ENCODE results near the gene MRPL36.
A peak's percentile ranks its signal among the peaks of the same experiment; 100 is the strongest.
"Not testable (repeated sequence)": the region's sequence is repeated elsewhere in the genome, so short reads cannot be mapped to it uniquely, and the experiment has no call there.

Gene MRPL36

DNA sequence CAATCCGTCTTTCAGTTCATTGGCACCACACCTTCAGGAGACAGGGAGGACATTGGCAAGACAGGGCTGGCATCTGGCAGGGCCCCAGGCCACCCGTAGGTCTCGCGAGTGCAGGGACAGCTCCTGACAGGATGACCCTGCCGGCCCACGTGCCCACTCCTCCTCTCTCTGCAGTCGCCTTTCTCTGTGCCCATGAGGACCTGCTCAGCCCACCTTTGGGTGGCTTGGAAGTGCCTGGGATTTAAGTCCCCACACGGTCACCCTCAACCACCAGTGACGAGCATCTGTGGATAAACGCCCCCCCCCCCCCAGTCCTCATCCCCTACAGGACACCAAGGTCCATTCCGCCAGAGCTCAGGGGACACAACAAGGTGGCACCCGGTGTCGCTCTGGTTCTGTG is 4.1 kb downstream of the MRPL36 start:
- DNase-seq = no peak

DNA sequence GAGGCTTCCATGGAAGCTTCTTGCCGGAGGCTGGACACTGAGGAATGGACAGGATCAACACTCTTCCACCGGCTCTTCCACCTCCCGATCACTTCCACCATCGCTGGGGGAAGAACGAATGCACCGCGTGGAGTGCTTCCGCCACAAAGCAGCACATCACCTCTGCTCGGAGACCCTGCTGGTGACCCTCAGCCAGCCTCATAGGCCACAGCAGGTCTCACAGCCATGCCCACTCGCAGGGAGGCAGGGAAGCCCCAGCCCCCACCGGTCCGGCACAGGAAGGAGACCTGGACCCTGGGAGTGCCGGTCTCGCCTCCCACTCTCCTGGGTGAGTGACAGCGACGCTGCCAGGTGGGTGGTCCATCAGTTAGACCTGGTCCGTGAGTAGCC is 4.7 kb downstream of the MRPL36 start:
- DNase-seq = no peak

DNA sequence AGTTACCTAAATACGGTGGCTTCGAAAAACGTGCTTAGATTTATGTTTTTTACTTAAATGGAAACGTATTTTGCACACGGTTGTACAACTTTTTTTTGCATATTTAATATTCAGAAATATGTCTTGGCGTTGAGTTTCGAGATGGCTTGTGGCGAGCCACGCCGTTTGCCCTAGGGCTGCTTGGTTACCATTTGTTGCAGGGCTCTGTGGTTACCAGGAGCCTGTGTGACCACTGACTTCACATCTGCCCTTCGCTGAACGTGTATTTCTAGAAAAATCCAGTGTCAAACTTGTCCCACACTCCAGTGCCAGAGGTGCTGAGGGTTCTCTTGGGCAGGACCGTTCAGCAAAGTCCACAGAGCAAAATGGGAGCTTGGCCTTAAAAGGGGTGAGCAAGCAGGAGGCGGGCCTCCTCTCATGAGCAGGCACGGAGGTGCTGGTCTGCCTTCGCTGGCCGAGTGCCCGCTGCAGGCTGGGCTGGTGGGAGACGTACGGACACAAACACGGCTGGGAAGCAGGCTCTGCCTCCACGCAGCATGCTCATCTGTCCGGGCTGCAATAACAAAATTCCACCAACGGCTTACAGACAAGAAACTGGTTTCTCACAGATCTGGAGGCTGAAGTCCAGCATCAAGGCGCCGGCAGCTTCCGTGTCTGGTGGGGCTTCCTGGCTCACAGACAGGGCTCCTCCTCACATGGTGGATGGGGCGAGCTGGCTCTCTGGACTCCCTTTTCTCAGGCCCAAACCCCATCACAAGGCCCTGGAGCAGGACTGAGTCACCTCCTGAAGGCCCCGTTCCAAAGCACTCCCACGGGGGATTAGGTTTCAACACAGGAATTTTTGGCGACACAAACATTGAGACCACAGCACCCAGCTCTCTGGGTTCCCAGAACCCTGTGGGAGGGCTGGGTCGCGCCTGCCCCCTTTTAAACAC is 5.4 kb downstream of the MRPL36 start:
- no peak for DNase-seq

DNA sequence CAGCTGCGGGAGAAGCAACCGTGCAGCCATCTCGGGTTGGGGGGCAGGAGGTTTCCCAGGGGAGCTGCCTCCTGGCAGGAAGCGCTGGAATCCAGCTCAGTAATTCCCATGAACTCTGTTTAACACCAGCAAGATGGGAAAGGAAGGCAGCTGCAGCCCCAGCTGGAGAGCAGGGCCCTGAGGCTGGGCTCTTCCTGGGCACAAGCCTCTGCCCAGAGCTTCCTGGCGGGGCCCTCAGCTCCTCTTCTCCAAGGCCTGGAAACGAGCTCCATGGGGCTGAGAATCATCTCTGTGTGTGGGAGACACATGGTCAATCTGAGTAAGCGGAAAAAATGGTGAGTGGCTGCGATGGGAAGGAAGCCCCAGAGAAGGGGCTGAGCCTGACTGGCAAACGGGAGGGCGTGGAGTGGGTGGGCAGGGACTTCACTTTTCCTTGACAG is 6.3 kb downstream of the MRPL36 start:
- DNase-seq = no peak

DNA sequence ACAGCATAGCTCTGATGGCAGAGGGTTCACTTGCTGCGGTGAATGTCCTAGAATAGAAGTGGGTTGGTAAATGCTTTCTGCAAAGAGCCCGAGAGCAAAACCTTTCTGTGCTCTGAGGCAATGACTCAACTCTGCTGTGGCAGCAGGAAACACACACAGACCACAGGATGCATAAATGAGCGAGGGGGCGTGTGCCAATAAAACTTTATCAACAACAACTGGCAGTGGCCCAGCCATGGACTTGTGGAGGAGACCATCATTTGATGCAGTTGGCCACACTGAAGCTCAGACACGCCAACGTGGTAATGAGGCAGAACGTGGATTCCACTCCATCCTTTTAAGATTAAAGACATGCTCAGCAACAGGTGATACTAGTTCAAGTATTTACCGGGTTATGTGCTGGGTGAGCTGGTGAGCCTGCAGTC is 6.8 kb downstream of the MRPL36 start:
- no peak for DNase-seq

DNA sequence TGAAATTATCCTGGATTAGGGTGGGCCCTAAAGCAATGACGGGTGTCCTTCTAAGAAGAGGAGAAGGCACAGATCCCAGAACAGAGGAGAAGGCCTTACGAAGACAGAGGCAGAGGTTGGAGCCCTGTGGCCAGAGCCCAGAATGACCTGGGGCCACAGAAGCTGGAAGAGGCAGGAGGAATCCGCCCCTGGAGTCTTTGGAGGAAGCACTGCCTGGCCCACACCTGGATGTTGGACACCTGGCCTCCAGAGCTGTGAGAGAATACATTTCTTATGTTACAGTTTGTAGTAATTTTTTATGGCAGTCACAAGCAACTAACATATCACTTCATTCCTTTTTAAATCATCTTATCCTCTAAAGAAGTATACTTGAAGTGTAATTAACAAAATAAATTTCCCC is 8.5 kb downstream of the MRPL36 start:
- no peak for DNase-seq

DNA sequence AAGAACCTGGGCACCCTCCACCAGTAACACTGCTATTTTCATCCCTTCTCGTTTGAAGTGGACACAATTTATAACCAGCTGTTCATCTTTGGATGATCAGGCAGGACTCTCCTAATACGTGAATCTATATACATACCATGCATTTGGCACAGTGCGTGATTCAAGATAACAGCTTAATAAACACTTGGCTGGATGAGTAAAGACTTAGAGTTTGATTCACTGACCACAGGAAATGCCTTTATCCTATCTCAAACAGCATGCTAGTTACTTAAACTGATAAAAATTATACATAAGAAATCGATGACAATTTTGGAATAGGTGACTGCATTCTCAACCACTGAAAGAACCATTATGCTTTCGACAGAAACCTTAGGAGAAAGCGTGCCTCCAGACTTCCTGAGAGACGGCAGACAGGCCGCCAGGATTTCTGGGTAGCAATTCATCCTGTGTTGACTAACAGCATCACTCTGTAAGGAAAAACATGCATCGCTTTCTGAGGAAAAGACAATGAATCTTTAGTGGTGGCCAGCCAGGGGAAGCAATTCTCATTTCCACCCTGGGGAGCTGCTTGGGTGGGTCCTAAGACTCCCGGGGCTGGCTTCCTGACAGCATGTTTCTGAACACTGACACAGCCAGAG is 9.7 kb downstream of the MRPL36 start:
- DNase-seq = no peak

DNA sequence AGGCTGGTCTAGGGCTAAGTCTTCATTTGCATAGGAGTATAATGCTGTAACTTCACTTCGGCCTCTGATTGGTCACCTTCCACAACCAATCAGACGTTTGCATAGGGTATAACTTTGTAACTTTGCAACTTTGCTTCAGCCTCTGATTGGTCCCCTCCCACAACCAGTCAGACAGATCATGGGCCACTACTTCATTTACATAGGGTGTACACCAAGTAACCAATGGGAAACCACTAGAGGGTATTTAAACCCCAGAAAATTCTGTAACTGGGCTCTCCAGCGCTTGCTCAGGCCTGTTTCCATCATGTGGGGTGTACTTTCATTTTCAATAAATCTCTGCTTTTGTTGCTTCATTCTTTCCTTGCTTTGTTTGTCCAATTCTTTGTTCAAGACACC is 10.2 kb downstream of the MRPL36 start:
- DNase-seq = not testable (repeated sequence)

DNA sequence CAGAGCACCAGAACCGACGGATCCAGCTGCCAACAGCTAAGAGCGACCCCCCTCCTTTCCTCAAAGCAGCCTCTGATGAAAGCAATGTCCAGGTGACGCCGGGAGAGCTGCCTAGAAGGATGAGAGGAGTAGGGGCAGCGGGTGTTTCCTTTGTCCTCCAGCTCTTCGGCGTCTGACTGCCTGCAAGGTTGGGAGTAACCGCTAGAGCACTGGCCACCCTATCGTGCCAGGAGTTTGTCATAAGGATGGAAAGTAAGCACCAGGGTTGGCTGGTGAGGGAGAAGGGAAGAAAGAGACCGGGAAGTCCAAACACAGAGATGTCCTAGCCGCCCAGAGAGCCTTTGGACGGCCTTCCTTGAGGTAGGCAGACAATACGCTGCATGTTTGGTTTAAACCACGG is 10.8 kb downstream of the MRPL36 start:
- no peak for DNase-seq

DNA sequence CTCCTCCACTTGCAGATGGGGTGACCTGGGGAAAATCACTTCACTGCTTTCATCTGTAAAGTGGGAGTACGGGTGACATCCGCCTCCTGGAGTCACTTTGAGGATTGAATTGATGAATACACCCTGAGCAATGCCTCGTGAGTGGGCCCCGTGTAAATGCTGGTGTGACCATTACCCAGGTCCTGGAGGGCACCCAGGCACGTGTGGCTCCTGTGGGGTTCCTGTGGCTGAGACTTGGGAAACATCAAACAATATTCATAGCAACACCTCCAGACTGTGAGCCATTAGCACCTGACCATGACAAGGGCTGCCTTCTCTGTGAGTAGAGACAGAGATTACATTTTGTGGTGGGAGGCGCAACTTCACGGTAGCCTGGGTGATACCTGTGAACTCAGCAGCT is 11.4 kb downstream of the MRPL36 start:
- DNase-seq = no peak

DNA sequence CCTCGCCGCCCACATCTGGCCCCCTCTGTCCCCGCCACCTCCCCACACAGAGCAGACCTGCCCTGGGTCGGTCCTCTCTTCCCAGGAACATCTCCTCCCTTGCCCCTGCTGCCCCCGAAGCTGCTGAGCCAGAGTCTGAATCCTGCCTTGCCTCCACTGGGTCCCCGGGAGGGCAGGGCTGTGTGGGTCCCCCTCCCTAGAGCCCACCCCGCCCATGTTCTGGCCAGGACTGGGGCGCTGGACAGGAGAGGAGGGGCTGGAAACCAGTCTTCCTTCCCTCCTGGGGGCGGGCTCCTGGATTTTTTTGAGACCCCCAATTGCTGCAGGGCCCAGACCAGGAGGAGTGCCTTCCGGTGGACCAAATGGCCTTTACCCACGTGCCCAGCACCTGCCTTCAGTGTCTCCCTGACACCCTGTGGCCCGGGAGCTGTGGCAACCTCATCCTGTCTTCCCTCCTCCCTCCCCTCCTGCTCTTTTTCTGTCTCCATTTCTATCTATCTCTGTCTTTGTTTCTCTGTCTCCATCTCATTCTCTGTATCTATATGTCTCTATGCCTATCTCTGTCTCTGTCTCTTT is 12.1 kb downstream of the MRPL36 start:
- DNase-seq = no peak

DNA sequence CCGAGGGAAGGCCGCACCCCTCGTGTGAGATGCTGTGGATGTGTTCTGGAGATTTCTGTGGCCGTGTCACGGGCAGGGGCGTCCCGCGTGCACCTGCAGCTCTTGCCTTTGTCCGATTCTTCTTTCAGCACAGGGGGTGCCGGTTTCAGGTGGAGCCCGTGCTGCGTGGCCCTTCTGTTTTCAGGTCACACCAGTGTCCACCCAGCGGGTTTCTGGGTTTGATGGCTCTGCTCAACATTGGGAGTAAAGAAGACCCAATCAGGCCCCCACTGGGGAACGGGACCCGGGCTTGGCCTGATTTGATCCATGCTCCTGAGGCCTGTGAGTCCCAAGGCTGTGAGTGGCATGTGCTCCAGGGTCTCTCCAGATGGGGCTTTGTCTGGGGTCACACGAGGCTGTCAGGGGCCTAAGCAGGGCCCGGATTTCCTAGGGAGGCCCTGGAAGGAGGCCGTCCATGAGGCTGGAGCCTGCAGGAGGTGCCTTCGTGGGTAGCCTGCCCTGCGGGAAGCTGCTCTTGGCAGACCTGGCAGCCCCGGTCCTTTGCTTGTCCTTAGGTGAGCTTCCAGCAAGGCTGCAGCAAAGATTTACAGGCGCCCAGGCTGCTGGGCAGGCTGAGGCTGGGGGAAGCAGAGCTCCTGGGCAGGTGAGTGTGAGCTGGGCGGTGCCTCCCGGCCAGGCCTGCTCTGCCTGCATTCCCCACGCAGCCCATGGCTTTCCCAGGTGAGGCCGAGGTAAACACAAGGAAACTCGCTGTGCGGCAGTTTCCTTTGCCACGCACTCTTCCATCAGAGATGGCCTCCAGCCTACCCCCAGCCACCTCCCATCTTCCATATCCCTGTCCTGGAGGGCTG is 12.8 kb downstream of the MRPL36 start:
- DNase-seq = no peak

DNA sequence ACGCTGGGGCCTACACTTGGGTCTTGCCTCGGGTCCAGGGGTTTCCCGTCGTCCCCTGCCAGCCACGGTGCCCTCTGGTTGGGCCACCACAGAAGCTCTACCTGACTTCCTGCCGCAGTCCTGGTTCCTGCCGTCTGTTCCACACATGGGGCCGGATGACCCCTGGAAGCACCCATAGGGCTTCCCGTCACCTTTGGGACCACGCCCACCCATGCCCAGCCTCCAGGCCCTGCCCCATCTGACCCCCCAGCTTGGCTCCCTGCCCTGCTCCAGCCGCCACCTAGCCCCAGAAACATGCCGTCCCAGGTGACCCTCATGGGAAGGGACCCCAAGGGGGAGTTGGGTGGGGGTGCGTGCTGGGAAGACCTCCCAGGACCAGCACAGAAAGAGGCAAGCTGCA is 13.7 kb downstream of the MRPL36 start:
- no peak for DNase-seq

DNA sequence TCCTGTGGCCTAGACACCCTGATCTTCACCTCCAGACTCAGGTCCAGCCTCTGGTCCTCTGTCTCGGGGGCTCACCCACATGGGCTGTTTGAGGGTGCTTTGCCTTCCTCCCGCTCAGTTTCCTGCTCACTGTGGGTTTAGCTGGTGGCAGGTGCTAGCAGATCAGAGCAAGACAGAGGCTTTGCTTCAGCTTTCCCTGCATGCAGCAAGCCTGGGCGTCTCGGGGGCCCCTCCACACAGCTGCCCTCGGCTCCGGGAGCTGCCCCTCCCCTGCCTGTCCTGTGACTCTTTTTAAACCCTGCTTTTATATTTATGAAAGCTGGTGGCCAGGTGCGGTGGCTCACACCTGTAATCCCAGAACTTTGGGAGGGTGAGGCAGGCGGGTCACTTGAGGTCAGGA is 14.6 kb downstream of the MRPL36 start:
- no peak for DNase-seq

DNA sequence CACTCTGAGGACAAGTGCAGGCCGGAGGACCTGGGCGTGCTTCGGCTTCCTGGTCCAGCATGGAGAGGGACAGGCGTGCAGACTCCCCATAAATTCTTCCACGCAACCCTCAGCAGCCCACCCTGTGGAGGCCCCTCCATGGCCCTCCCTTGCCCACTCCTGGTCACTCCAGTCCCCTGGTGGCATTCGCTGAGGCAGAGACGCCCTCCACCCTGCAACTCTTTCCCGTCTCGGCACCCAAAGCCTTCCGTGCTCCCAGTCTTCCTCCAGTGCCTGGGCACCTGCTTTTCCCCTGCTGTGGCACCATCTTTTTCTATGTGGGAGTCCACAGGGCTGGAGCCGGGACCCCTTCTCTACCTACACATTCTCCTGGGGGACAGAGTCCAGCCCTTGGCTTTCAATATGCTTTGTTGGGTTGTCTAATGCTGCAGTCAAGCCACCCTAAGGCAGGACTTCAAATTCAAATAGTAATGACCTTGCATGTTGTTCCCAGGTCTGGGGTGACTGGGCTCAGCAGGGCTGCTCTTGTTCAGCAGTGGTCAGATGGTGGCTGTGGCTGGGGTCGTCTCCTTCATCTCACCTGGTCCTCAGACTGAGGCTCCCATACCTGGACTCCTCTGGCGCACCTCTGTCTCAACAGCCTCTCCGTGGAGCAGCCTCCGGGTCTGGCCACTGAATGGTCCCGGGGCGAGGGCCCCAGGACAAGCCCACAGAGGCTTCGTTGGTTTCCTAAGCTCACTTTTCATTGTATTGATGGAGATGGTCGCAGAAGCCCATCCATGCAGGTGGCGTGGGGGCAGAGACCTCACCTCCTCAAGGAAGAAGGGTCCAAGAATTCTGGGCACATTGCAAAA is 15.2 kb downstream of the MRPL36 start:
- DNase-seq = no peak

DNA sequence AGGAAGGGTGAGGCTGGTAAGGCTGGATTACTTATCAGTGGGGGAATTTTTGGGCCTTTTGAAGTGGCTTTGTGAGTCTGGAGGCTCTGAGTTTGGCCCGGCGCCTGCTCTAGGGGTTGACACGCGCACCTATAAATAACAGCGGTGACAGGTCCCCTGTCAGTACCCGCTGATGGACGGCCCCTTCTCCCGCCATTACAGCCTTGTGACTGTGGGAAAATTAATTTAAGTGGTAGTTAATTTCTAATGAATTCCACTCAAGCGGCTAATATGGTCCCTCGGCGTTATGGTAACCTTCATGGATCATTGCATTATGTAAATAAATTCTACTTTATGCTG is 16.5 kb downstream of the MRPL36 start:
- DNase-seq = peak; percentile 37

DNA sequence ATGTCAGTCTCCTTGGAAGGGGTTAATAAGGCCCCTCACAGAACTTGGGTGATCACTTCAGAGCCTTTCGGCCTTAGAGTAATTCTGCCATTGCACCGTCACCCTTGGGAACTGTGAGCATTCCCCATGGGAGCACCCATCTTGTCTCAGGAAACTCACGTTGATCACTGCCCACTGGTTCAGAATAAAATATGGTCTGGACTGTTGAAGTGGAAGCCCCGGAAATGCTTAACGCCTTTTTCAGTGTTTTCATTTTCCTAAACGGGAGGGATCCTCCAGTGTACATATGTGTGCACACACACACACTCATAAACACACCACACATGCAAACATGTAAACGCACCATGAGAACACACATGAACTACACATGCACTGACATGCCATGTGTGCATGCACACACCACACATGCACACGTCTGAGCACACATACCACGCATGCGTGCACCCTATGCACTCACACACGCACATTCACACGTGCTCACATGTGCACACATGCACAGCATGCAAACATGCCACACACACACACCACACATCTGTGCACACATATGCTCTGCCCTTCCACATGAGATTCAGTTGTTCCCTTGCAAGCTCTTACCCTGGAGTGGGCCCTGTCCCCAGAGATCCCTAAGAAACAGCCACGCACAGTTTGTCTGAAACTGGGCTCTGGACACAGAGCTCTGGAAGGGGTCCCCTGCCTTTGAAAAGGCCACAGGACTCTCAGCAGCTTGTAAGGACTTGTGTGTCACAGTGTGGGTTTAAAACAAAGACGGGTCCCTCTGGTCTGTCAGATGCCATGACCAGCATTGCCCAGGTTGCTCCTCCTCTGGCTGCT is 17.0 kb downstream of the MRPL36 start:
- DNase-seq = no peak

DNA sequence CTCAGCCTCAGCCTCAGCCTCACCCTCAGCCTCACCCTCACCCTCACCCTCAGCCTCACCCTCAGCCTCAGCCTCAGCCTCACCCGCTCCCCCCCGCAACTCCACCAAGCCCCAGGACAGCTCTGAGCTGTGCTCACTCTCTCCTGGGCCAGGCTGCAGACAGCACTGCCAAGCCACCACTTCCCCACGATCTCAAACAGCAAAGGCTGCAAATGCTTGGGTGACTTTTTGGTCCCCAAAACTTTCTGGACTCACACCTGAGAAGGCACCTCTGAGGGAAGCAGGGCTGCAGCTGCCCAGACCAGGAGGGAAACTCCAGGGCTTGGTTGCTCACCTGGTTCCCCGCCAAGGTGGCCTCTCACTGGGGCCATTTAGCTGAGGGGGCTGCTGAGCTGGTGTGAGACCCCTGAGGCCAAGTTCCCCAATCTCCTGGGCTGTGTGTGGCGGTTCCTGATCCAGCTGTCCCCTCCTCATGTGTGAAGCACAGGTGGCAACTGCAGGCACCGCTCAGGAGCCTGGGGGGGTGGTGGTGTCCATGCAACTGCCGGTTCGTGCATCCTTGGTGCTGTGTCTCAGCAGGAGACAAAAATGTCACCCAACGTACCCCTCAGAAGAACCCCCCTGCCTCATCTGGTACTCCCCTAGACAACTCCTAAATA is 17.8 kb downstream of the MRPL36 start:
- DNase-seq = no peak

DNA sequence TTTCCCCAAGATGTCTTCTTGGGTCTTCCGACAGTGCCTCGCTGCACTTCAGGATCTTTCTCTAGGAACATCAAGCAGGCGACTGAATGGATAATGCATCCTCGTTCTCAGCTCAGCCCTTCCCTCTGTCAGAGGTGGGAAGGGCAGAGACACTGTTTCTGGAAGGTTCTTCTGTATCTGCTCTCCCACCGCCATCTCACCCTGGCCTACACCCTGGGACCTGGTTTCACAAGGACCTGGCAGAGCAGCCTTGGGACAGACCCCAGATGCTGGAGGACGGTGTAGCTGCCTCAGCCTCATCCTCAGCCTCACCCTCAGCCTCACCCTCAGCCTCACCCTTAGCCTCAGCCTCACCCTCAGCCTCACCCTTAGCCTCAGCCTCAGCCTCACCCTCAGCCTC is 18.5 kb downstream of the MRPL36 start:
- no peak for DNase-seq

DNA sequence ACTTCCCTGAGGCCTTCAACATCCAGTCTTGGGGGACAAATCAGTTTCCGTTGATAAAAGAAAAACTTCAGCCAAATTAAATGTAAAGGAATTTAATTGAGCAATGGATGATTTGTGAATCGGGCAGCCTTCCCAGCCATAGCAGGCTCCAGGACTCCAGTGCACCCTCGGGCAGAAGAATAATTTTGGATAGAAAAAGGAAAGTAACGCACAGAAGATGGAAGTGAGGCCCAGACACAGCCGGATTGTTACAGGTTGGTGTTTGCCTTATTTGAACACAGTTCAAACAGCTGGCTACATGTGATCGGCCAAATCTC is 19.1 kb downstream of the MRPL36 start:
- no peak for DNase-seq
